ENCODE measurements around the gene PTPRN2. TPM values are rescaled to one million over a fixed set of nuclear protein-coding genes. Genes with fewer than 3 reads are reported as not detected.

PTPRN2 gene
- total RNA-seq, 1 experiment from 2014 or later: not detected

- BruUV-seq (replicated peaks): no TSS peak
- no peak overlapping the region for H3K4me2 ChIP-seq
- H3K4me1 ChIP-seq (replicated peaks; ENCODE audit: insufficient read depth): no peaks in the 10 kb centered on the region
- H3K9me3 ChIP-seq (ENCODE audit: insufficient read depth, low read depth): no peaks in the 10 kb centered on the region
- ChIA-PET POLR2A (ENCODE audit: unreplicated experiment) (no interaction called here), CTCF (no interaction called here)
- H3K4me3 ChIP-seq: no peak overlapping the region
- H3K36me3 ChIP-seq (ENCODE audit: low read depth): no peaks in the 10 kb centered on the region
- H3K79me2 ChIP-seq (ENCODE audit: low read depth): no peaks in the 10 kb centered on the region
- H3K27me3 ChIP-seq (ENCODE audit: insufficient read depth, low read depth): peaks cover 97% of the 10 kb centered on the region
- H2AFZ ChIP-seq: no peak overlapping the region
- H3K27ac ChIP-seq: no peak overlapping the region
- DNase-seq: no peak
- H3K9me2 ChIP-seq (ENCODE audit: insufficient read depth): no peaks in the 10 kb centered on the region
- H3F3A ChIP-seq (ENCODE audit: insufficient read depth, low read depth): no peaks in the 10 kb centered on the region
- intact Hi-C loops (cut with micrococcal nuclease; ENCODE audit: unreplicated experiment): no loop called here
- no peak for TF ChIP-seq CTCF (conservative IDR thresholded peaks at IDR 0.05)
- TF ChIP-seq EZH2 (IDR thresholded peaks at IDR 0.05; ENCODE audit: low read depth): no peak
- H4K20me1 ChIP-seq (ENCODE audit: insufficient read depth): no peaks in the 10 kb centered on the region
Observed at GRCh38 chr7:157500171-157500960, 1087.3 kb downstream of the PTPRN2 start.

- no peak overlapping the region for H2AFZ ChIP-seq
- H3K36me3 ChIP-seq (ENCODE audit: low read depth): no peaks in the 10 kb centered on the region
- no peak overlapping the region for H3K4me3 ChIP-seq
- CTCF ChIA-PET: no interaction called here
- H4K20me1 ChIP-seq (ENCODE audit: insufficient read depth): no peaks in the 10 kb centered on the region
- H3K79me2 ChIP-seq (ENCODE audit: low read depth): no peaks in the 10 kb centered on the region
- no peaks in the 10 kb centered on the region for H3K9me2 ChIP-seq (ENCODE audit: insufficient read depth)
- no peaks in the 10 kb centered on the region for H3K9me3 ChIP-seq (ENCODE audit: insufficient read depth, low read depth)
- H3K27ac ChIP-seq: no peak overlapping the region
- TF ChIP-seq EZH2 (IDR thresholded peaks at IDR 0.05; ENCODE audit: low read depth) (no peak), CTCF (conservative IDR thresholded peaks at IDR 0.05) (no peak)
- H3K4me2 ChIP-seq: no peak overlapping the region
- no peaks in the 10 kb centered on the region for H3K4me1 ChIP-seq (replicated peaks; ENCODE audit: insufficient read depth)
- BruUV-seq (replicated peaks): no TSS peak
- intact Hi-C loops (cut with micrococcal nuclease; ENCODE audit: unreplicated experiment): no loop called here
- DNase-seq: no peak
- no peaks in the 10 kb centered on the region for H3F3A ChIP-seq (ENCODE audit: insufficient read depth, low read depth)
- peaks cover 97% of the 10 kb centered on the region for H3K27me3 ChIP-seq (ENCODE audit: insufficient read depth, low read depth)
- POLR2A ChIA-PET (ENCODE audit: unreplicated experiment): no interaction called here
Observed at GRCh38 chr7:157499835-157500153, 1087.8 kb downstream of the PTPRN2 start.

DNA sequence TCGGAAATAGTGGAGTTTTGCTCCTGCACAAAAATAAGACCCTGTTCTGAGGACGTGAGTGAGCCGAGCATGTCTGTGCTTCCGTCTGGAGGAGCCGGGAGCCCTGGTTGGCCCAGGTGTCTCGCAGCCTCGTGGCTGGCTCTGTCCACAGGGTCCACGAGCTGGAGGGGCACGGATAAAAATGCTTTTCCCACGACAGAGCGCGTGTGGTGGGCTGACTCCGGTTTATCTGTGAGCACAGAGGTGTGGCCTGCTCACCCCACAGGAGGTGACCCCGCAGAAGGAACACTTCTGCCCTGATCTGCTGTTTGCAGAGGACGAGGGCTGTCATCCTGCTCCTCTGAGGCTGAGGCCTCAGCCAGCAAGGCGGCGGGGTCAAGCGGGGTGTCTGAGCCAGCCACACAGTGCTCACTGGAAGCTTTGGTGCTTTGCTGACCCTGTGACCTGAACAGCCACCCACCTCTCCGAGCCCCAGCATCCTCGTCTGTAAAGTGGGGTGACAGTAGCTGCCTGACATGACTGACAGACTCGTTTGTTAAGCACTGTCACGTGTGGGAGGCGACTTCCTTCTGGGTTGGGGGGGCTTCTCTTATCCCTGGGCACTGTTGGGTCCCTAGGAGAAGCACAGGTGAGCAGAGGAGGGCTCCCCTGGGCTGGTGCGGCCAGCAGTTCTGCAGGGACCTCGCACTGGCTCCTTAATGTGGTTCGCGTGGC is 1088.3 kb downstream of the PTPRN2 start:
- H3F3A ChIP-seq (ENCODE audit: insufficient read depth, low read depth): no peaks in the 10 kb centered on the region
- no peak overlapping the region for H3K4me3 ChIP-seq
- intact Hi-C loops (cut with micrococcal nuclease; ENCODE audit: unreplicated experiment): no loop called here
- H3K9me3 ChIP-seq (ENCODE audit: insufficient read depth, low read depth): no peaks in the 10 kb centered on the region
- no peaks in the 10 kb centered on the region for H3K36me3 ChIP-seq (ENCODE audit: low read depth)
- H2AFZ ChIP-seq: no peak overlapping the region
- no peaks in the 10 kb centered on the region for H3K9me2 ChIP-seq (ENCODE audit: insufficient read depth)
- DNase-seq: no peak
- no peaks in the 10 kb centered on the region for H3K4me1 ChIP-seq (replicated peaks; ENCODE audit: insufficient read depth)
- no peaks in the 10 kb centered on the region for H4K20me1 ChIP-seq (ENCODE audit: insufficient read depth)
- no peak for TF ChIP-seq CTCF (conservative IDR thresholded peaks at IDR 0.05)
- no peak for TF ChIP-seq EZH2 (IDR thresholded peaks at IDR 0.05; ENCODE audit: low read depth)
- no peaks in the 10 kb centered on the region for H3K79me2 ChIP-seq (ENCODE audit: low read depth)
- H3K27me3 ChIP-seq (ENCODE audit: insufficient read depth, low read depth): peaks cover 97% of the 10 kb centered on the region
- no TSS peak for BruUV-seq (replicated peaks)
- CTCF ChIA-PET: no interaction called here
- H3K4me2 ChIP-seq: no peak overlapping the region
- H3K27ac ChIP-seq: no peak overlapping the region
- POLR2A ChIA-PET (ENCODE audit: unreplicated experiment): no interaction called here

Data from PC-9 (cell line).